PC-9 (cell line): Measurements from ENCODE around the gene MALRD1. TPM values are rescaled to one million over a fixed set of nuclear protein-coding genes. Genes with fewer than 3 reads are reported as not detected.

Experiments
- BruUV-seq: library from RNA; stranded (reverse); fragments of 400-500 nt; replicated peaks from 2 replicates; lab custom pipeline; 2021; lab: Mats Ljungman, UMichigan
- CTCF ChIA-PET: fragments of 300-600 bp; sonication (Branson Sonifier 250); formaldehyde crosslinking; loops from one replicate; lab custom pipeline; 2022; ENCODE audit warnings: antibody characterized with exemption; lab: Charles Lee
- POLR2A ChIA-PET: fragments of 300-600 bp; sonication (Branson Sonifier 250); formaldehyde crosslinking; loops from one replicate; lab custom pipeline; 2022; ENCODE audit warnings: antibody characterized with exemption; ENCODE audit not compliant: unreplicated experiment; lab: Charles Lee
- DNase-seq, 2 experiments: peaks; one replicate each; pipeline versions ENCODE4 v3.0.0 to v3.0.0-alpha.2; 2015 to 2022; ENCODE audit warnings: mixed read lengths in 1 of 2
- H2AFZ ChIP-seq: fragments of 200-600 bp; sonication (generic); 2 replicates; pipeline ENCODE4 v1.8.1; 2017; ENCODE audit warnings: antibody characterized with exemption
- H3F3A ChIP-seq: fragments of 200-600 bp; sonication (generic); 2 replicates; pipeline ENCODE4 v1.8.1; 2017; ENCODE audit warnings: antibody characterized with exemption, mild to moderate bottlenecking, low read depth; ENCODE audit not compliant: insufficient read depth
- H3K27ac ChIP-seq: fragments of 200-600 bp; sonication (generic); 2 replicates; pipeline ENCODE4 v1.6.1; 2016; ENCODE audit warnings: mixed run types
- H3K27me3 ChIP-seq: fragments of 200-600 bp; sonication (generic); 2 replicates; pipeline ENCODE4 v1.6.1; 2016; ENCODE audit warnings: low read depth, mixed run types; ENCODE audit not compliant: insufficient read depth
- H3K36me3 ChIP-seq: fragments of 200-600 bp; sonication (generic); 2 replicates; pipeline ENCODE4 v1.6.1; 2016; ENCODE audit warnings: low read depth, mixed run types
- H3K4me1 ChIP-seq: fragments of 200-600 bp; sonication (generic); replicated peaks from 2 replicates; pipeline ENCODE4 v1.6.1; 2016; ENCODE audit warnings: mixed run types; ENCODE audit not compliant: insufficient read depth
- H3K4me2 ChIP-seq: fragments of 200-600 bp; sonication (generic); 2 replicates; pipeline ENCODE4 v1.6.1; 2017; ENCODE audit warnings: mixed run types
- H3K4me3 ChIP-seq: fragments of 200-600 bp; sonication (generic); 2 replicates; pipeline ENCODE4 v1.6.1; 2016; ENCODE audit warnings: mixed run types
- H3K79me2 ChIP-seq: fragments of 200-600 bp; sonication (generic); 2 replicates; pipeline ENCODE4 v1.6.1; 2017; ENCODE audit warnings: low read depth, mixed run types
- H3K9me2 ChIP-seq: fragments of 200-600 bp; sonication (generic); 2 replicates; pipeline ENCODE4 v1.8.1; 2017; ENCODE audit warnings: mild to moderate bottlenecking; ENCODE audit not compliant: insufficient read depth
- H3K9me3 ChIP-seq: fragments of 200-600 bp; sonication (generic); 2 replicates; pipeline ENCODE4 v1.8.1; 2016; ENCODE audit warnings: low read depth; ENCODE audit not compliant: insufficient read depth
- H4K20me1 ChIP-seq: fragments of 200-600 bp; sonication (generic); 2 replicates; pipeline ENCODE4 v1.8.1; 2017; ENCODE audit not compliant: insufficient read depth
- CTCF ChIP-seq: fragments of 200-600 bp; sonication (generic); conservative IDR thresholded peaks from 2 replicates; pipeline ENCODE4 v1.6.1; 2017; ENCODE audit warnings: mixed run types, antibody characterized with exemption, mild to moderate bottlenecking, moderate library complexity
- EZH2 ChIP-seq: fragments of 200-600 bp; sonication (generic); IDR thresholded peaks from 2 replicates; pipeline ENCODE4 v1.8.0; 2017; ENCODE audit warnings: antibody characterized with exemption, low read depth
- intact Hi-C: fragments of 100-400 bp; cut with micrococcal nuclease; formaldehyde crosslinking; loops from one replicate; pipeline ENCODE4 v1.10.0; 2022; ENCODE audit not compliant: unreplicated experiment
- total RNA-seq: library from RNA; stranded (reverse); gene quantifications from 2 replicates; pipeline ENCODE4 v1.2.3, GENCODE V29; 2021

MALRD1 gene
- total RNA-seq, 1 experiment from 2014 or later, result not detected

GRCh38 chr10:19728964-19729363, 680.4 kb downstream of the MALRD1 start:
- intact Hi-C loops, result no loop called here
- CTCF ChIA-PET, result no interaction called here
- Histone ChIP-seq H3K9me2 (no peaks in the 10 kb centered on the region), H3K4me1 (no peaks in the 10 kb centered on the region), H3K79me2 (no peaks in the 10 kb centered on the region), H3K4me3 (no peak overlapping the region), H3K4me2 (no peak overlapping the region), H3F3A (no peaks in the 10 kb centered on the region), H3K27me3 (no peaks in the 10 kb centered on the region), H2AFZ (no peak overlapping the region), H3K27ac (no peak overlapping the region), H3K9me3 (no peaks in the 10 kb centered on the region), H4K20me1 (no peaks in the 10 kb centered on the region), H3K36me3 (no peaks in the 10 kb centered on the region)
- no peak for TF ChIP-seq EZH2
- TF ChIP-seq CTCF, result no peak
- POLR2A ChIA-PET, result no interaction called here
- no peak for DNase-seq
- no TSS peak for BruUV-seq

GRCh38 chr10:19730167-19730906, 681.7 kb downstream of the MALRD1 start:
- no peak for DNase-seq
- Histone ChIP-seq H3K9me3 (no peaks in the 10 kb centered on the region), H3K4me1 (no peaks in the 10 kb centered on the region), H3K4me3 (no peak overlapping the region), H3K36me3 (no peaks in the 10 kb centered on the region), H3K4me2 (no peak overlapping the region), H2AFZ (no peak overlapping the region), H3K27me3 (no peaks in the 10 kb centered on the region), H3K79me2 (no peaks in the 10 kb centered on the region), H3K27ac (no peak overlapping the region), H3F3A (no peaks in the 10 kb centered on the region), H3K9me2 (no peaks in the 10 kb centered on the region), H4K20me1 (no peaks in the 10 kb centered on the region)
- intact Hi-C loops, result no loop called here
- BruUV-seq, result no TSS peak
- TF ChIP-seq EZH2 (no peak), CTCF (no peak)
- POLR2A ChIA-PET, result no interaction called here
- CTCF ChIA-PET, result no interaction called here

- TF ChIP-seq EZH2 (no peak), CTCF (no peak)
- H3F3A ChIP-seq, result no peaks in the 10 kb centered on the region
- H3K27me3 ChIP-seq, result no peaks in the 10 kb centered on the region
- no TSS peak for BruUV-seq
- H3K9me3 ChIP-seq, result no peaks in the 10 kb centered on the region
- no peaks in the 10 kb centered on the region for H3K9me2 ChIP-seq
- H3K36me3 ChIP-seq, result no peaks in the 10 kb centered on the region
- H2AFZ ChIP-seq, result no peak overlapping the region
- ChIA-PET CTCF (no interaction called here), POLR2A (no interaction called here)
- no peak for DNase-seq
- H3K79me2 ChIP-seq, result no peaks in the 10 kb centered on the region
- no peaks in the 10 kb centered on the region for H3K4me1 ChIP-seq
- no peak overlapping the region for H3K4me3 ChIP-seq
- intact Hi-C loops, result no loop called here
- no peak overlapping the region for H3K4me2 ChIP-seq
- H4K20me1 ChIP-seq, result no peaks in the 10 kb centered on the region
- H3K27ac ChIP-seq, result no peak overlapping the region
These were observed 682.3 kb downstream of the MALRD1 start for GRCh38 chr10:19730907-19731217.
